ENCODE results near the gene IGIP. TPM values are rescaled to one million over a fixed set of nuclear protein-coding genes. Genes with fewer than 3 reads are reported as not detected.

IGIP gene
- total RNA-seq, 4 donors from 2014 or later = 2.9 to 12.4 (median 6.5) TPM

DNA sequence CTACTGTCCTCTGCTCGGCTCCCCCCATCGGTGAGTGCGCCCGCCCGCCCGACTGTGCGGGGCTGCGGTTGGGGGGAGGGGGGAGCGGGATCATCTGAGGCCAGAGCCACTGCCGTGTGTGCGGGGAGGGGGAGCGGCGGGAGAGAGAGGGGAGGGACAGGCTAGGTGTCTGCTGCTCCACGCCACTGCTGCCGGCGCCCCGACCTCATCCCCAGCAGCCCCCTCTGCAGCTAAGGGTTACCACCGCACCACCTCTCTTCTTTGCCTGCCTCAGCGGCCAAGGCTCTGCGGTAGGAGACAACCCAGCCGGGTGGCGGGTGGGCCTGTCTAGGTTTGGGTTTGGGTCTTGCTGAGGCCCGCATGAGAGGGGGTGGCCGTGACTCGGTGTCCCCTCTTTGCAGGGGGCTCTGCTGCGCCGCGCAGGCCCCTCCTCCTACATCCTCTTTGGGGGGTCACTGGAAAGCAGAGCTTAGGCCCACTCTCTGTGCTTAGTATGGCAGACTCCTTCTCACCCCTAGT lies 12.5 kb upstream of the IGIP start:
- H3K36me3 ChIP-seq = no peaks in the 10 kb centered on the region
- H3K4me1 ChIP-seq = peaks cover 36 to 84% (median 45%) of the 10 kb centered on the region in 3 donors
- intact Hi-C loops (cut with DNase I) = no loop called here
- H3K27me3 ChIP-seq = no peaks in the 10 kb centered on the region
- TF ChIP-seq POLR2A (IDR thresholded peaks at IDR 0.05) = no peak
- TF ChIP-seq, protein P1, sequence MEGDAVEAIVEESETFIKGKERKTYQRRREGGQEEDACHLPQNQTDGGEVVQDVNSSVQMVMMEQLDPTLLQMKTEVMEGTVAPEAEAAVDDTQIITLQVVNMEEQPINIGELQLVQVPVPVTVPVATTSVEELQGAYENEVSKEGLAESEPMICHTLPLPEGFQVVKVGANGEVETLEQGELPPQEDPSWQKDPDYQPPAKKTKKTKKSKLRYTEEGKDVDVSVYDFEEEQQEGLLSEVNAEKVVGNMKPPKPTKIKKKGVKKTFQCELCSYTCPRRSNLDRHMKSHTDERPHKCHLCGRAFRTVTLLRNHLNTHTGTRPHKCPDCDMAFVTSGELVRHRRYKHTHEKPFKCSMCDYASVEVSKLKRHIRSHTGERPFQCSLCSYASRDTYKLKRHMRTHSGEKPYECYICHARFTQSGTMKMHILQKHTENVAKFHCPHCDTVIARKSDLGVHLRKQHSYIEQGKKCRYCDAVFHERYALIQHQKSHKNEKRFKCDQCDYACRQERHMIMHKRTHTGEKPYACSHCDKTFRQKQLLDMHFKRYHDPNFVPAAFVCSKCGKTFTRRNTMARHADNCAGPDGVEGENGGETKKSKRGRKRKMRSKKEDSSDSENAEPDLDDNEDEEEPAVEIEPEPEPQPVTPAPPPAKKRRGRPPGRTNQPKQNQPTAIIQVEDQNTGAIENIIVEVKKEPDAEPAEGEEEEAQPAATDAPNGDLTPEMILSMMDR (IDR thresholded peaks at IDR 0.05) = no peak
- 0% methylated on average over 13 of the region's 28 CpGs; no CpG with 5 or more reads in 1 of the 2 donors for WGBS, 2 donors
- H3K4me3 ChIP-seq = peak overlapping the region; percentile 54 to 93 (median 86)
- H3K27ac ChIP-seq = peak overlapping the region; percentile 92 to 97 (median 96)
- no peak for DNase-seq
- H3K9me3 ChIP-seq = no peaks in the 10 kb centered on the region

DNA sequence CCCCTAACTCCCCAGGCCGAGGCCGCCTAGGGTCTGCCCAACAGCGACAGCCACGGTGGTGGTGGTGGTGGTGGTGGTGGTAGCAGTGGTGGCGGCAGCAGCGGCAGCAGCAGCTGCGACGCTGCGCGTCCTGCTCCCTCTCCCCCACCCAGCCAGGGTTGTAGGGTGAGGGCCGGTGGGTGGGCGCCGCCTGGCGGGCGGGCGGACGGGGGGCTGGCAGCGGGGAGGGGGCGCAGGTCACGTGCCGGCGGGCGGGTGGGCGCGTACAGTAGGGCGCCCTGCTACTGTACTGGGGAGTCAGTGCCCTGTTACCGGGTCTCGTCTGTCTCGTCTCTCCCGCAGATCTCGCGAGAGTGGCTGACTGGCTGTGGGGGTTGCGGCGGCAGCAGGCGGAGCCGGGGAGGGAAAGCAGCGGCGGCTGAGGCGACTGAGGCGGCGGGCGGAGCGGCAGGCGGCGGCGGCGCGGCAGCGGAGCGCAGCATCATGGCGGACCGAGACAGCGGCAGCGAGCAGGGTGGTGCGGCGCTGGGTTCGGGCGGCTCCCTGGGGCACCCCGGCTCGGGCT lies 12.0 kb upstream of the IGIP start, which contains the start of gene PURA:
PURA (plus strand) TSS at position 411 of the 565 bp plus-strand sequence; CDS start at position 484, 73 bp downstream.
- peaks cover 34 to 84% (median 40%) of the 10 kb centered on the region in 3 donors for H3K4me1 ChIP-seq
- no peaks in the 10 kb centered on the region for H3K36me3 ChIP-seq
- H3K27me3 ChIP-seq = no peaks in the 10 kb centered on the region
- peak; percentile 70 for DNase-seq
- intact Hi-C loops (cut with DNase I) = no loop called here
- WGBS, 2 donors = 0% methylated on average over 2 of the region's 60 CpGs; no CpG with 5 or more reads in 1 of the 2 donors
- H3K27ac ChIP-seq = peak within 1 kb of the TSS; percentile 92 to 97 (median 96)
- H3K4me3 ChIP-seq = peak within 1 kb of the TSS; percentile 54 to 93 (median 86)
- peak in 2 of 4 donors; percentile 72 to 89 for TF ChIP-seq POLR2A (IDR thresholded peaks at IDR 0.05)
- TF ChIP-seq, protein P1 (IDR thresholded peaks at IDR 0.05) = peak in 1 of 6 experiments; percentile 29
- no peaks in the 10 kb centered on the region for H3K9me3 ChIP-seq

DNA sequence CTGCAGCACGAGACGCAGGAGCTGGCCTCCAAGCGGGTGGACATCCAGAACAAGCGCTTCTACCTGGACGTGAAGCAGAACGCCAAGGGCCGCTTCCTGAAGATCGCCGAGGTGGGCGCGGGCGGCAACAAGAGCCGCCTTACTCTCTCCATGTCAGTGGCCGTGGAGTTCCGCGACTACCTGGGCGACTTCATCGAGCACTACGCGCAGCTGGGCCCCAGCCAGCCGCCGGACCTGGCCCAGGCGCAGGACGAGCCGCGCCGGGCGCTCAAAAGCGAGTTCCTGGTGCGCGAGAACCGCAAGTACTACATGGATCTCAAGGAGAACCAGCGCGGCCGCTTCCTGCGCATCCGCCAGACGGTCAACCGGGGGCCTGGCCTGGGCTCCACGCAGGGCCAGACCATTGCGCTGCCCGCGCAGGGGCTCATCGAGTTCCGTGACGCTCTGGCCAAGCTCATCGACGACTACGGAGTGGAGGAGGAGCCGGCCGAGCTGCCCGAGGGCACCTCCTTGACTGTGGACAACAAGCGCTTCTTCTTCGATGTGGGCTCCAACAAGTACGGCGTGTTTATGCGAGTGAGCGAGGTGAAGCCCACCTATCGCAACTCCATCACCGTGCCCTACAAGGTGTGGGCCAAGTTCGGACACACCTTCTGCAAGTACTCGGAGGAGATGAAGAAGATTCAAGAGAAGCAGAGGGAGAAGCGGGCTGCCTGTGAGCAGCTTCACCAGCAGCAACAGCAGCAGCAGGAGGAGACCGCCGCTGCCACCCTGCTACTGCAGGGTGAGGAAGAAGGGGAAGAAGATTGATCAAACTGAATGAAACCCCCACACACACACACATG lies 11.2 kb upstream of the IGIP start:
- H3K27me3 ChIP-seq = no peaks in the 10 kb centered on the region
- H3K4me3 ChIP-seq = peak overlapping the region; percentile 54 to 93 (median 86)
- peaks cover 29 to 78% (median 33%) of the 10 kb centered on the region in 3 donors for H3K4me1 ChIP-seq
- peak overlapping the region; percentile 92 to 97 (median 96) for H3K27ac ChIP-seq
- H3K36me3 ChIP-seq = no peaks in the 10 kb centered on the region
- intact Hi-C loops (cut with DNase I) = no loop called here
- H3K9me3 ChIP-seq = no peaks in the 10 kb centered on the region
- WGBS, 2 donors = 4 to 15% methylated on average over 4 to 9 of the region's 65 CpGs
- no peak for DNase-seq
- TF ChIP-seq, protein P1 (IDR thresholded peaks at IDR 0.05) = no peak
- peak in 2 of 4 donors; percentile 36 to 42 for TF ChIP-seq POLR2A (IDR thresholded peaks at IDR 0.05)

DNA sequence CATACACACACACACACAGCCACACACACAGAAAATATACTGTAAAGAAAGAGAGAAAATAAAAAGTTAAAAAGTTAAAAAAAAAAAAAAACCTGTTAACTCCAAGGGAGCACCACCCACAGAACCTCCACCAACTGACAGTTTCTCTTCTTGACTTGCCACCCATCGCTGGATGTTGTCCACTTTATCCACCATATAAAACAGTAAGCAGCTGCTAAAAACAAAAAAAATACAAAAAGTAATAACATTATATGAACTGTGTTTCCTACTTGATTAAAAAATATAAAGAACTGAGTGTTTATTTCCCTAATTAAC lies 10.6 kb upstream of the IGIP start:
- DNase-seq = no peak
- H3K4me3 ChIP-seq = peak overlapping the region; percentile 54 to 93 (median 86)
- no peaks in the 10 kb centered on the region for H3K36me3 ChIP-seq
- intact Hi-C loops (cut with DNase I) = no loop called here
- no peaks in the 10 kb centered on the region for H3K9me3 ChIP-seq
- peak overlapping the region in 3 of 4 donors; percentile 92 to 97 (median 96) for H3K27ac ChIP-seq
- WGBS, 2 donors = 27 to 39% methylated on average over 1 of the region's 1 CpG
- H3K27me3 ChIP-seq = no peaks in the 10 kb centered on the region
- H3K4me1 ChIP-seq = peaks cover 29 to 72% (median 33%) of the 10 kb centered on the region in 3 donors
- no peak for TF ChIP-seq POLR2A (IDR thresholded peaks at IDR 0.05)
- TF ChIP-seq, protein P1 (IDR thresholded peaks at IDR 0.05) = no peak

DNA sequence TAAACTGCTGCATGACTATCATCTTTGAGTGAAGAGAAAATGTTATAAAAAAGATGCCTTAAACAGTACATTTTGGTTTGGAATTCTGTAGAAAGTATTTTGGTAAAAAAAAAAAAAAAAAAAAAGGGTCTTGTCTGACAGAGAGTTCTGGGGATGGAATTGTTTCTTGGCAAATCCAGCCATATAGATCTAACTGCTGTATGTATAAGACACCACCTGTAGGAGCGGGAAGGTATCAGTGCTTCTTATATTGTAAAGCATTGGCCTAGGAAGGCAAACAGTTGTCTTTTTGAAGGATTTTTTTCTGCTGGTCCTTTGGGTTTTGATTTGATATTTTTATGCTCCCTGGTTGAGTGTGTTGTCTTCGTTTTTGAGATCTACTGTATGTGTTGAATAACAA lies 9.0 kb upstream of the IGIP start:
- no peaks in the 10 kb centered on the region for H3K27me3 ChIP-seq
- no peak for TF ChIP-seq POLR2A (IDR thresholded peaks at IDR 0.05)
- TF ChIP-seq, protein P1 (IDR thresholded peaks at IDR 0.05) = peak in 1 of 6 experiments; percentile 14
- intact Hi-C loops (cut with DNase I) = no loop called here
- WGBS, 2 donors = 60 to 75% methylated on average over 2 of the region's 2 CpGs
- peaks cover 29 to 62% (median 33%) of the 10 kb centered on the region in 3 donors for H3K4me1 ChIP-seq
- H3K4me3 ChIP-seq = no peak overlapping the region
- no peaks in the 10 kb centered on the region for H3K36me3 ChIP-seq
- no peak for DNase-seq
- no peak overlapping the region for H3K27ac ChIP-seq
- H3K9me3 ChIP-seq = no peaks in the 10 kb centered on the region

All from esophagus squamous epithelium (tissue), 5 donors.